IMR-90 (cell line): ENCODE data around the gene PIM3. TPM values are rescaled to one million over a fixed set of nuclear protein-coding genes. Genes with fewer than 3 reads are reported as not detected.

Experiments
- ATAC-seq: fragments of 200-7000 bp; cut with Tn5 transposase; 2 replicates; pipeline ENCODE4 v1.9.1; 2020; ENCODE audit warnings: low read depth, mild to moderate bottlenecking, moderate library complexity
- BruUV-seq: library from RNA; stranded (reverse); fragments of 400-500 nt; replicated peaks from 2 replicates; lab custom pipeline; 2021; lab: Mats Ljungman, UMichigan
- CTCF ChIA-PET: fragments of 300-600 bp; formaldehyde crosslinking; extraction: SDS; loops from one replicate; lab custom pipeline; 2021; ENCODE audit warnings: antibody characterized with exemption; lab: Yijun Ruan, JAX
- POLR2A ChIA-PET: fragments of 300-600 bp; sonication (Branson Sonifier 250); formaldehyde crosslinking; loops from one replicate; lab custom pipeline; 2022; ENCODE audit warnings: antibody characterized with exemption; ENCODE audit not compliant: unreplicated experiment; lab: Charles Lee
- DNase-seq: peaks from one replicate; pipeline ENCODE4 v3.0.0; 2013
- H2AFZ ChIP-seq: replicated peaks from 2 replicates; pipeline ENCODE3; 2013; ENCODE audit warnings: low read length, mild to moderate bottlenecking; ENCODE audit not compliant: poor library complexity
- H2AK5ac ChIP-seq: 2 replicates; pipeline ENCODE4 v1.6.1; 2013; ENCODE audit warnings: low read depth, low read length, inconsistent platforms
- H2AK9ac ChIP-seq: replicated peaks from 2 replicates; pipeline ENCODE3; 2013; ENCODE audit warnings: mild to moderate bottlenecking, low read depth, low read length, moderate library complexity; ENCODE audit not compliant: poor library complexity
- H2BK120ac ChIP-seq: 2 replicates; pipeline ENCODE4 v1.6.1; 2013; ENCODE audit warnings: low read depth, low read length, inconsistent platforms
- H2BK15ac ChIP-seq: 3 replicates; pipeline ENCODE4 v1.6.1; 2013; ENCODE audit warnings: low read depth, low read length, inconsistent platforms
- H2BK20ac ChIP-seq: 2 replicates; pipeline ENCODE4 v1.6.1; 2013; ENCODE audit warnings: low read depth, mild to moderate bottlenecking, inconsistent platforms, low read length, moderate library complexity
- H2BK5ac ChIP-seq: 2 replicates; pipeline ENCODE4 v1.6.1; 2013; ENCODE audit warnings: mild to moderate bottlenecking, low read depth, low read length, inconsistent platforms; ENCODE audit not compliant: poor library complexity, severe bottlenecking
- H3K14ac ChIP-seq: replicated peaks from 2 replicates; pipeline ENCODE4 v1.6.1; 2013; ENCODE audit warnings: low read depth, low read length, inconsistent platforms
- H3K18ac ChIP-seq: 2 replicates; pipeline ENCODE4 v1.6.1; 2013; ENCODE audit warnings: low read depth, low read length, control low read depth
- H3K23ac ChIP-seq: 2 replicates; pipeline ENCODE4 v1.6.1; 2013; ENCODE audit warnings: low read depth, low read length, inconsistent platforms
- H3K27ac ChIP-seq: 2 replicates; pipeline ENCODE4 v1.5.1; 2013; ENCODE audit warnings: mild to moderate bottlenecking, control low read depth, low read length; ENCODE audit not compliant: insufficient read depth
- H3K27me3 ChIP-seq: 2 replicates; pipeline ENCODE4 v1.6.1; 2013; ENCODE audit warnings: low read length; ENCODE audit not compliant: control insufficient read depth, insufficient read depth
- H3K36me3 ChIP-seq: 2 replicates; pipeline ENCODE4 v1.6.1; 2013; ENCODE audit warnings: low read length, mixed read lengths; ENCODE audit not compliant: control insufficient read depth, insufficient read depth
- H3K4ac ChIP-seq: 2 replicates; pipeline ENCODE4 v1.6.1; 2013; ENCODE audit warnings: low read depth, low read length, inconsistent platforms
- H3K4me1 ChIP-seq: 2 replicates; pipeline ENCODE4 v1.6.1; 2013; ENCODE audit warnings: low read length, mixed read lengths; ENCODE audit not compliant: control insufficient read depth, insufficient read depth
- H3K4me2 ChIP-seq: 2 replicates; pipeline ENCODE4 v1.6.1; 2013; ENCODE audit warnings: low read depth, mild to moderate bottlenecking, control low read depth, low read length, moderate library complexity
- H3K4me3 ChIP-seq: 2 replicates; pipeline ENCODE4 v1.5.1; 2013; ENCODE audit warnings: low read depth, mild to moderate bottlenecking, control low read depth, low read length, moderate library complexity; ENCODE audit not compliant: insufficient read depth
- H3K56ac ChIP-seq: 2 replicates; pipeline ENCODE4 v1.6.1; 2013; ENCODE audit warnings: low read length, inconsistent platforms; ENCODE audit not compliant: insufficient read depth; ENCODE audit errors: extremely low read depth
- H3K79me1 ChIP-seq, 2 experiments: 2 replicates each; pipeline ENCODE4 v1.6.1; 2013; ENCODE audit warnings: low read length in 2 of 2, inconsistent platforms in 1 of 2, low read depth in 1 of 2
- H3K9ac ChIP-seq: 2 replicates; pipeline ENCODE4 v1.6.1; 2013; ENCODE audit warnings: low read depth, low read length, control low read depth
- H3K9me1 ChIP-seq: 2 replicates; pipeline ENCODE4 v1.6.1; 2013; ENCODE audit warnings: low read length, inconsistent platforms; ENCODE audit not compliant: insufficient read depth
- H3K9me3 ChIP-seq: 2 replicates; pipeline ENCODE4 v1.6.1; 2013; ENCODE audit warnings: low read length; ENCODE audit not compliant: control insufficient read depth, insufficient read depth
- H4K20me1 ChIP-seq: 2 replicates; pipeline ENCODE4 v1.6.1; 2013; ENCODE audit warnings: low read length, inconsistent platforms; ENCODE audit not compliant: insufficient read depth
- H4K5ac ChIP-seq: 2 replicates; pipeline ENCODE4 v1.6.1; 2013; ENCODE audit warnings: mild to moderate bottlenecking, low read depth, low read length, control low read depth
- H4K8ac ChIP-seq, 2 experiments: 2 replicates each; pipeline ENCODE4 v1.6.1; 2013; ENCODE audit warnings: low read depth in 2 of 2, low read length in 2 of 2, control low read depth in 1 of 2, inconsistent platforms in 1 of 2
- H4K91ac ChIP-seq: 2 replicates; pipeline ENCODE4 v1.6.1; 2013; ENCODE audit warnings: low read depth, low read length, inconsistent platforms; ENCODE audit not compliant: insufficient read depth
- BHLHE40 ChIP-seq: fragments of 150-350 bp; IDR thresholded peaks from 2 replicates; pipeline ENCODE4 v1.6.1; 2016; ENCODE audit warnings: mild to moderate bottlenecking, low read depth, low read length
- CEBPB ChIP-seq: IDR thresholded peaks from 2 replicates; pipeline ENCODE4 v1.6.1; 2012; ENCODE audit warnings: low read depth, low read length, improper control_type of control experiment
- CHD1 ChIP-seq: IDR thresholded peaks from 2 replicates; pipeline ENCODE4 v1.6.1; 2012; ENCODE audit warnings: low read depth, low read length, improper control_type of control experiment
- FOS ChIP-seq: fragments of 150-350 bp; IDR thresholded peaks from 2 replicates; pipeline ENCODE4 v1.6.1; 2016; ENCODE audit warnings: low read depth, low read length
- MAFK ChIP-seq: IDR thresholded peaks from 2 replicates; pipeline ENCODE4 v1.6.1; 2012; ENCODE audit warnings: low read depth, low read length, improper control_type of control experiment
- MAZ ChIP-seq: IDR thresholded peaks from 2 replicates; pipeline ENCODE4 v1.6.1; 2012; ENCODE audit warnings: low read depth, mild to moderate bottlenecking, low read length, improper control_type of control experiment, moderate library complexity, borderline replicate concordance
- MXI1 ChIP-seq: IDR thresholded peaks from 2 replicates; pipeline ENCODE4 v1.6.1; 2012; ENCODE audit warnings: low read depth, mild to moderate bottlenecking, low read length, moderate library complexity, borderline replicate concordance
- NFE2L2 ChIP-seq: fragments of 150-350 bp; IDR thresholded peaks from 2 replicates; pipeline ENCODE4 v1.6.1; 2016; ENCODE audit warnings: low read depth, mild to moderate bottlenecking, low read length
- POLR2A ChIP-seq: IDR thresholded peaks from 2 replicates; pipeline ENCODE4 v1.6.1; 2012; ENCODE audit warnings: mild to moderate bottlenecking, low read depth, low read length
- RAD21 ChIP-seq: IDR thresholded peaks from 2 replicates; pipeline ENCODE4 v1.6.1; 2012; ENCODE audit warnings: low read length, improper control_type of control experiment
- RCOR1 ChIP-seq: IDR thresholded peaks from 2 replicates; pipeline ENCODE4 v1.6.1; 2012; ENCODE audit warnings: mild to moderate bottlenecking, low read length, improper control_type of control experiment; ENCODE audit not compliant: insufficient replicate concordance
- RFX5 ChIP-seq: IDR thresholded peaks from 2 replicates; pipeline ENCODE4 v1.8.0; 2012; ENCODE audit warnings: low read depth, mild to moderate bottlenecking, low read length, moderate library complexity
- SMC3 ChIP-seq: fragments of 150-350 bp; IDR thresholded peaks from 2 replicates; pipeline ENCODE4 v1.6.1; 2016; ENCODE audit warnings: low read depth, mild to moderate bottlenecking, antibody characterized with exemption, low read length, moderate library complexity
- WGBS, 2 experiments: methylation state at CpG; one replicate each; pipeline versions ENCODE4 v1.1.5 to v1.1.7; 2013; ENCODE audit warnings: missing lambda C conversion rate in 2 of 2; ENCODE audit not compliant: insufficient read length in 1 of 2; ENCODE audit errors: extremely low coverage in 2 of 2; 5-methylcytosine and 5-hydroxymethylcytosine counted together
- dilution Hi-C: fragments of 300-500 bp; cut with HindIII; formaldehyde crosslinking; loops from one replicate; pipeline ENCODE4 v1.14.3; 2018; ENCODE audit warnings: low sequenced_read_pairs; ENCODE audit not compliant: unreplicated experiment
- in situ Hi-C: fragments of 300-500 bp; cut with MboI; formaldehyde crosslinking; loops from 3 replicates; pipeline ENCODE4 v1.14.3; 2019; ENCODE audit warnings: low sequenced_read_pairs, inconsistent platforms, mixed read lengths
- intact Hi-C: fragments of 100-400 bp; cut with micrococcal nuclease; formaldehyde crosslinking; loops from 2 replicates; pipeline ENCODE4 v1.10.0; 2022
- polyA plus RNA-seq, 3 experiments: library from polyadenylated mRNA; depleted of rRNA; stranded (reverse); fragments of >200 nt; gene quantifications; 2 replicates each; pipeline ENCODE4 v1.2.3, GENCODE V29; 2012; ENCODE audit warnings: low replicate concordance in 1 of 3
- total RNA-seq: library from RNA; depleted of rRNA; stranded (reverse); fragments of >200 nt; gene quantifications from 2 replicates; pipeline ENCODE4 v1.2.3, GENCODE V29; 2012
- TF ChIP-seq, protein P1 (sequence below): conservative IDR thresholded peaks from 2 replicates; pipeline ENCODE4 v1.5.1; 2012; ENCODE audit warnings: mild to moderate bottlenecking, low read depth, low read length, improper control_type of control experiment
- TF ChIP-seq, protein P2 (sequence below): fragments of 150-350 bp; IDR thresholded peaks from 2 replicates; pipeline ENCODE4 v1.6.1; 2016; ENCODE audit warnings: low read depth, mild to moderate bottlenecking, low read length, moderate library complexity, borderline replicate concordance
- TF ChIP-seq, protein P3 (sequence below): fragments of 150-350 bp; IDR thresholded peaks from 2 replicates; pipeline ENCODE4 v1.6.1; 2017; ENCODE audit warnings: mild to moderate bottlenecking, antibody characterized with exemption, low read length, low read depth

Gene PIM3
- total and polyA plus RNA-seq, 2 of the 4 experiments (the other 2 are of a cell fraction): 8.6 to 24.7 TPM

GRCh38 chr22:50002791-50003190, 42.2 kb downstream of the PIM3 start:
- ATAC-seq: no peak
- Histone ChIP-seq H2BK20ac (no peak overlapping the region), H3K4me1 (peaks cover 2% of the 10 kb centered on the region; the same call in 1 of the 2 replicates), H4K8ac (no peak overlapping the region), H2AK5ac (no peak overlapping the region), H3K27me3 (peaks cover 22% of the 10 kb centered on the region), H3K36me3 (no peaks in the 10 kb centered on the region), H3K56ac (no peak overlapping the region), H3K4me2 (no peak overlapping the region), H3K14ac (no peak overlapping the region), H3K9me1 (peaks cover 4% of the 10 kb centered on the region; the same call in 1 of the 2 replicates), H3K27ac (no peak overlapping the region), H3K4me3 (no peak overlapping the region), H4K5ac (no peak overlapping the region), H3K4ac (no peak overlapping the region), H3K18ac (no peak overlapping the region), H2AFZ (no peak overlapping the region), H2BK120ac (no peak overlapping the region), H3K23ac (no peak overlapping the region), H2BK15ac (no peak overlapping the region), H4K20me1 (no peaks in the 10 kb centered on the region), H2BK5ac (no peak overlapping the region), H3K79me1 (no peaks in the 10 kb centered on the region), H3K9ac (no peak overlapping the region), H2AK9ac (no peak overlapping the region), H3K9me3 (no peaks in the 10 kb centered on the region), H4K91ac (no peak overlapping the region)
- no TSS peak for BruUV-seq
- ChIA-PET POLR2A (no interaction called here), CTCF (interaction anchor here (2.6 kb wide), 1 partner anchor 28 kb away, joined by 7 read pairs; no protein-coding TSS in a partner anchor)
- 55% methylated on average over 5 of the region's 7 CpGs; no CpG with 5 or more reads in 1 of the 2 experiments for WGBS, 2 experiments
- in situ Hi-C loops: no loop called here
- dilution Hi-C loops: no loop called here
- peak; percentile 27 for DNase-seq
- intact Hi-C loops: no loop called here
- TF ChIP-seq CHD1 (no peak), BHLHE40 (no peak), NFE2L2 (no peak), MAZ (no peak), FOS (no peak), MAFK (no peak), SMC3 (no peak), CEBPB (no peak), RFX5 (no peak), MXI1 (no peak), RAD21 (no peak), POLR2A (no peak), RCOR1 (no peak)
- TF ChIP-seq, protein P1, sequence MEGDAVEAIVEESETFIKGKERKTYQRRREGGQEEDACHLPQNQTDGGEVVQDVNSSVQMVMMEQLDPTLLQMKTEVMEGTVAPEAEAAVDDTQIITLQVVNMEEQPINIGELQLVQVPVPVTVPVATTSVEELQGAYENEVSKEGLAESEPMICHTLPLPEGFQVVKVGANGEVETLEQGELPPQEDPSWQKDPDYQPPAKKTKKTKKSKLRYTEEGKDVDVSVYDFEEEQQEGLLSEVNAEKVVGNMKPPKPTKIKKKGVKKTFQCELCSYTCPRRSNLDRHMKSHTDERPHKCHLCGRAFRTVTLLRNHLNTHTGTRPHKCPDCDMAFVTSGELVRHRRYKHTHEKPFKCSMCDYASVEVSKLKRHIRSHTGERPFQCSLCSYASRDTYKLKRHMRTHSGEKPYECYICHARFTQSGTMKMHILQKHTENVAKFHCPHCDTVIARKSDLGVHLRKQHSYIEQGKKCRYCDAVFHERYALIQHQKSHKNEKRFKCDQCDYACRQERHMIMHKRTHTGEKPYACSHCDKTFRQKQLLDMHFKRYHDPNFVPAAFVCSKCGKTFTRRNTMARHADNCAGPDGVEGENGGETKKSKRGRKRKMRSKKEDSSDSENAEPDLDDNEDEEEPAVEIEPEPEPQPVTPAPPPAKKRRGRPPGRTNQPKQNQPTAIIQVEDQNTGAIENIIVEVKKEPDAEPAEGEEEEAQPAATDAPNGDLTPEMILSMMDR: no peak
- TF ChIP-seq, protein P2, sequence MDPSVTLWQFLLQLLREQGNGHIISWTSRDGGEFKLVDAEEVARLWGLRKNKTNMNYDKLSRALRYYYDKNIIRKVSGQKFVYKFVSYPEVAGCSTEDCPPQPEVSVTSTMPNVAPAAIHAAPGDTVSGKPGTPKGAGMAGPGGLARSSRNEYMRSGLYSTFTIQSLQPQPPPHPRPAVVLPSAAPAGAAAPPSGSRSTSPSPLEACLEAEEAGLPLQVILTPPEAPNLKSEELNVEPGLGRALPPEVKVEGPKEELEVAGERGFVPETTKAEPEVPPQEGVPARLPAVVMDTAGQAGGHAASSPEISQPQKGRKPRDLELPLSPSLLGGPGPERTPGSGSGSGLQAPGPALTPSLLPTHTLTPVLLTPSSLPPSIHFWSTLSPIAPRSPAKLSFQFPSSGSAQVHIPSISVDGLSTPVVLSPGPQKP: no peak
- TF ChIP-seq, protein P3, sequence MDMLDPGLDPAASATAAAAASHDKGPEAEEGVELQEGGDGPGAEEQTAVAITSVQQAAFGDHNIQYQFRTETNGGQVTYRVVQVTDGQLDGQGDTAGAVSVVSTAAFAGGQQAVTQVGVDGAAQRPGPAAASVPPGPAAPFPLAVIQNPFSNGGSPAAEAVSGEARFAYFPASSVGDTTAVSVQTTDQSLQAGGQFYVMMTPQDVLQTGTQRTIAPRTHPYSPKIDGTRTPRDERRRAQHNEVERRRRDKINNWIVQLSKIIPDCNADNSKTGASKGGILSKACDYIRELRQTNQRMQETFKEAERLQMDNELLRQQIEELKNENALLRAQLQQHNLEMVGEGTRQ: no peak
